Suprapubic skin (tissue), 4 donors: ENCODE data around the gene S100P.

Experiments
- CTCF ChIP-seq, 2 donors: fragments of 200-600 bp in 1 of 2; fragments of 450-650 bp in 1 of 2; sonication (generic) in 1 of 2; IDR thresholded peaks; one replicate each; pipeline ENCODE4 v1.5.1; 2016 to 2019; ENCODE audit warnings: antibody characterized with exemption in 2 of 2, mild to moderate bottlenecking in 1 of 2, moderate library complexity in 1 of 2
- EP300 ChIP-seq: sonication (generic); formaldehyde crosslinking; IDR thresholded peaks from one replicate; pipeline ENCODE4 v1.6.1; 2017; ENCODE audit warnings: antibody characterized with exemption
- POLR2AphosphoS5 ChIP-seq, 3 donors: sonication (generic); formaldehyde crosslinking; IDR thresholded peaks; one replicate each; pipeline ENCODE4 v1.6.1; 2017; ENCODE audit warnings: antibody characterized with exemption in 3 of 3

- TF ChIP-seq EP300 (no peak), POLR2AphosphoS5 (IDR thresholded peaks at IDR 0.05) (no peak), CTCF (IDR thresholded peaks at IDR 0.05) (no peak)
Observed at GRCh38 chr4:6662591-6662990, 31.1 kb upstream of the S100P start.
